ENCODE data around the gene A2M. TPM values are rescaled to one million over a fixed set of nuclear protein-coding genes. Genes with fewer than 3 reads are reported as not detected.

A2M gene
- polyA plus RNA-seq, 1 donor, result 74.4 TPM

- H3K27me3 ChIP-seq (ENCODE audit: control insufficient read depth, insufficient read depth, low read length), result no peaks in the 10 kb centered on the region
- no peaks in the 10 kb centered on the region for H3K4me1 ChIP-seq (ENCODE audit: control insufficient read depth, insufficient read depth, low read length)
- H3K36me3 ChIP-seq (ENCODE audit: control insufficient read depth, insufficient read depth, low read length), result no peaks in the 10 kb centered on the region
- WGBS (ENCODE audit: insufficient coverage, low lambda C conversion rate), result 20% methylated on average over 1 of the region's 2 CpGs
- H3K4me3 ChIP-seq (ENCODE audit: low read length), result no peak overlapping the region
- H3K9me3 ChIP-seq (ENCODE audit: control insufficient read depth, low read depth, low read length), result peaks cover 4% of the 10 kb centered on the region
- no peak overlapping the region for H3K27ac ChIP-seq (ENCODE audit: low read length)
- DNase-seq, result no peak
These were observed 31.3 kb downstream of the A2M start for GRCh38 chr12:9084417-9084816.

GRCh38 chr12:9083793-9084192 is 31.9 kb downstream of the A2M start:
- peaks cover 4% of the 10 kb centered on the region for H3K9me3 ChIP-seq (ENCODE audit: control insufficient read depth, low read depth, low read length)
- 100% methylated on average over 1 of the region's 2 CpGs for WGBS (ENCODE audit: insufficient coverage, low lambda C conversion rate)
- no peaks in the 10 kb centered on the region for H3K27me3 ChIP-seq (ENCODE audit: control insufficient read depth, insufficient read depth, low read length)
- H3K4me3 ChIP-seq (ENCODE audit: low read length), result no peak overlapping the region
- DNase-seq, result no peak
- H3K4me1 ChIP-seq (ENCODE audit: control insufficient read depth, insufficient read depth, low read length), result no peaks in the 10 kb centered on the region
- no peaks in the 10 kb centered on the region for H3K36me3 ChIP-seq (ENCODE audit: control insufficient read depth, insufficient read depth, low read length)
- no peak overlapping the region for H3K27ac ChIP-seq (ENCODE audit: low read length)

GRCh38 chr12:9081667-9082427 is 33.9 kb downstream of the A2M start:
- DNase-seq, result no peak
- H3K4me1 ChIP-seq (ENCODE audit: control insufficient read depth, insufficient read depth, low read length), result no peaks in the 10 kb centered on the region
- H3K27ac ChIP-seq (ENCODE audit: low read length), result no peak overlapping the region
- no peak overlapping the region for H3K4me3 ChIP-seq (ENCODE audit: low read length)
- H3K36me3 ChIP-seq (ENCODE audit: control insufficient read depth, insufficient read depth, low read length), result no peaks in the 10 kb centered on the region
- peaks cover 4% of the 10 kb centered on the region for H3K9me3 ChIP-seq (ENCODE audit: control insufficient read depth, low read depth, low read length)
- WGBS (ENCODE audit: insufficient coverage, low lambda C conversion rate), result 100% methylated on average over 1 of the region's 3 CpGs
- no peaks in the 10 kb centered on the region for H3K27me3 ChIP-seq (ENCODE audit: control insufficient read depth, insufficient read depth, low read length)

GRCh38 chr12:9079883-9080675 is 35.6 kb downstream of the A2M start:
- Histone ChIP-seq H3K36me3 (ENCODE audit: control insufficient read depth, insufficient read depth, low read length) (no peaks in the 10 kb centered on the region), H3K4me1 (ENCODE audit: control insufficient read depth, insufficient read depth, low read length) (no peaks in the 10 kb centered on the region), H3K27me3 (ENCODE audit: control insufficient read depth, insufficient read depth, low read length) (no peaks in the 10 kb centered on the region), H3K27ac (ENCODE audit: low read length) (no peak overlapping the region), H3K9me3 (ENCODE audit: control insufficient read depth, low read depth, low read length) (peaks cover 4% of the 10 kb centered on the region), H3K4me3 (ENCODE audit: low read length) (no peak overlapping the region)
- 100% methylated on average over 2 of the region's 5 CpGs for WGBS (ENCODE audit: insufficient coverage, low lambda C conversion rate)
- no peak for DNase-seq

GRCh38 chr12:9079082-9079481 is 36.6 kb downstream of the A2M start:
- Histone ChIP-seq H3K27ac (ENCODE audit: low read length) (no peak overlapping the region), H3K9me3 (ENCODE audit: control insufficient read depth, low read depth, low read length) (no peaks in the 10 kb centered on the region), H3K27me3 (ENCODE audit: control insufficient read depth, insufficient read depth, low read length) (no peaks in the 10 kb centered on the region), H3K36me3 (ENCODE audit: control insufficient read depth, insufficient read depth, low read length) (no peaks in the 10 kb centered on the region), H3K4me1 (ENCODE audit: control insufficient read depth, insufficient read depth, low read length) (no peaks in the 10 kb centered on the region), H3K4me3 (ENCODE audit: low read length) (no peak overlapping the region)
- WGBS (ENCODE audit: insufficient coverage, low lambda C conversion rate), result no CpG with 5 or more reads among the region's 3 CpGs
- DNase-seq, result no peak

GRCh38 chr12:9077152-9078031 is 38.3 kb downstream of the A2M start:
- Histone ChIP-seq H3K27me3 (ENCODE audit: control insufficient read depth, insufficient read depth, low read length) (no peaks in the 10 kb centered on the region), H3K4me3 (ENCODE audit: low read length) (no peak overlapping the region), H3K27ac (ENCODE audit: low read length) (no peak overlapping the region), H3K4me1 (ENCODE audit: control insufficient read depth, insufficient read depth, low read length) (peaks cover 11% of the 10 kb centered on the region), H3K9me3 (ENCODE audit: control insufficient read depth, low read depth, low read length) (no peaks in the 10 kb centered on the region), H3K36me3 (ENCODE audit: control insufficient read depth, insufficient read depth, low read length) (no peaks in the 10 kb centered on the region)
- no peak for DNase-seq
- WGBS (ENCODE audit: insufficient coverage, low lambda C conversion rate), result no CpG with 5 or more reads among the region's 5 CpGs

- no peaks in the 10 kb centered on the region for H3K27me3 ChIP-seq (ENCODE audit: control insufficient read depth, insufficient read depth, low read length)
- 40% methylated on average over 2 of the region's 4 CpGs for WGBS (ENCODE audit: insufficient coverage, low lambda C conversion rate)
- H3K9me3 ChIP-seq (ENCODE audit: control insufficient read depth, low read depth, low read length), result no peaks in the 10 kb centered on the region
- no peak for DNase-seq
- no peak overlapping the region for H3K27ac ChIP-seq (ENCODE audit: low read length)
- H3K4me3 ChIP-seq (ENCODE audit: low read length), result no peak overlapping the region
- H3K36me3 ChIP-seq (ENCODE audit: control insufficient read depth, insufficient read depth, low read length), result no peaks in the 10 kb centered on the region
- peaks cover 16% of the 10 kb centered on the region for H3K4me1 ChIP-seq (ENCODE audit: control insufficient read depth, insufficient read depth, low read length)
These were observed 39.0 kb downstream of the A2M start for GRCh38 chr12:9076733-9077132.

- Histone ChIP-seq H3K4me3 (ENCODE audit: low read length) (no peak overlapping the region), H3K36me3 (ENCODE audit: control insufficient read depth, insufficient read depth, low read length) (no peaks in the 10 kb centered on the region)
- no peak for DNase-seq
These were observed 40.6 kb downstream of the A2M start for GRCh38 chr12:9075138-9075535.

GRCh38 chr12:9074484-9075137 is 41.1 kb downstream of the A2M start:
- Histone ChIP-seq H3K27ac (ENCODE audit: low read length) (no peak overlapping the region), H3K36me3 (ENCODE audit: control insufficient read depth, insufficient read depth, low read length) (no peaks in the 10 kb centered on the region), H3K27me3 (ENCODE audit: control insufficient read depth, insufficient read depth, low read length) (no peaks in the 10 kb centered on the region), H3K4me1 (ENCODE audit: control insufficient read depth, insufficient read depth, low read length) (peaks cover 16% of the 10 kb centered on the region), H3K4me3 (ENCODE audit: low read length) (no peak overlapping the region), H3K9me3 (ENCODE audit: control insufficient read depth, low read depth, low read length) (no peaks in the 10 kb centered on the region)
- DNase-seq, result no peak
- WGBS (ENCODE audit: insufficient coverage, low lambda C conversion rate), result no CpG with 5 or more reads among the region's 10 CpGs

More at GRCh38 chr12:9075138-9075535, 40.6 kb downstream of the A2M start:
- WGBS (ENCODE audit: insufficient coverage, low lambda C conversion rate), result 71% methylated on average over 1 of the region's 1 CpG
- peaks cover 16% of the 10 kb centered on the region for H3K4me1 ChIP-seq (ENCODE audit: control insufficient read depth, insufficient read depth, low read length)
- no peaks in the 10 kb centered on the region for H3K27me3 ChIP-seq (ENCODE audit: control insufficient read depth, insufficient read depth, low read length)
- no peak overlapping the region for H3K27ac ChIP-seq (ENCODE audit: low read length)
- H3K9me3 ChIP-seq (ENCODE audit: control insufficient read depth, low read depth, low read length), result no peaks in the 10 kb centered on the region

GRCh38 chr12:9073076-9073475 is 42.6 kb downstream of the A2M start:
- H3K27ac ChIP-seq (ENCODE audit: low read length), result peak overlapping the region; percentile 83
- H3K36me3 ChIP-seq (ENCODE audit: control insufficient read depth, insufficient read depth, low read length), result no peaks in the 10 kb centered on the region
- peak; percentile 72 to 77 for DNase-seq
- peaks cover 16% of the 10 kb centered on the region for H3K4me1 ChIP-seq (ENCODE audit: control insufficient read depth, insufficient read depth, low read length)
- no peaks in the 10 kb centered on the region for H3K27me3 ChIP-seq (ENCODE audit: control insufficient read depth, insufficient read depth, low read length)
- H3K4me3 ChIP-seq (ENCODE audit: low read length), result no peak overlapping the region
- H3K9me3 ChIP-seq (ENCODE audit: control insufficient read depth, low read depth, low read length), result no peaks in the 10 kb centered on the region
